HEK293T (cell line): ENCODE results near the gene UBE2S.
A peak's percentile ranks its signal among the peaks of the same experiment; 100 is the strongest.

Experiments used
- CTCF ChIA-PET: fragments of 350-600 bp; formaldehyde crosslinking; extraction: SDS; loops from one replicate; lab custom pipeline; 2021; ENCODE audit warnings: antibody characterized with exemption, inconsistent platforms; lab: Yijun Ruan, JAX
- POLR2A ChIA-PET: fragments of 350-600 bp; formaldehyde crosslinking; extraction: SDS; loops from one replicate; lab custom pipeline; 2020; ENCODE audit warnings: antibody characterized with exemption, inconsistent platforms; lab: Yijun Ruan, JAX
- DNase-seq: peaks from one replicate; pipeline ENCODE4 v3.0.0; 2012; ENCODE audit warnings: mixed read lengths; ENCODE audit errors: extremely low spot score
- ARNT ChIP-seq: fragments of 450-650 bp; IDR thresholded peaks from 2 replicates; pipeline ENCODE4 v1.6.1; 2017; ENCODE audit warnings: mild to moderate bottlenecking
- BHLHE40 ChIP-seq: fragments of 450-650 bp; IDR thresholded peaks from 2 replicates; pipeline ENCODE4 v1.6.1; 2016; ENCODE audit warnings: mild to moderate bottlenecking, moderate library complexity, borderline replicate concordance
- CTBP1 ChIP-seq: fragments of 450-650 bp; IDR thresholded peaks from 2 replicates; pipeline ENCODE4 v1.6.1; 2016; ENCODE audit warnings: borderline replicate concordance
- ELF4 ChIP-seq: fragments of 450-650 bp; IDR thresholded peaks from 2 replicates; pipeline ENCODE4 v1.6.1; 2017; ENCODE audit warnings: antibody characterized with exemption
- FOXA1 ChIP-seq: fragments of 450-650 bp; IDR thresholded peaks from 2 replicates; pipeline ENCODE4 v1.6.1; 2016; ENCODE audit warnings: mild to moderate bottlenecking
- FOXK2 ChIP-seq: fragments of 450-650 bp; IDR thresholded peaks from 2 replicates; pipeline ENCODE4 v1.6.1; 2016; ENCODE audit warnings: mild to moderate bottlenecking
- FOXM1 ChIP-seq: fragments of 450-650 bp; IDR thresholded peaks from 2 replicates; pipeline ENCODE4 v1.6.1; 2017; ENCODE audit warnings: mild to moderate bottlenecking, borderline replicate concordance
- HDGF ChIP-seq: fragments of 450-650 bp; IDR thresholded peaks from 2 replicates; pipeline ENCODE4 v1.6.1; 2017; ENCODE audit warnings: antibody characterized with exemption, borderline replicate concordance
- L3MBTL2 ChIP-seq: fragments of 450-650 bp; conservative IDR thresholded peaks from 2 replicates; pipeline ENCODE4 v1.6.1; 2016; ENCODE audit warnings: mild to moderate bottlenecking
- LEF1 ChIP-seq: fragments of 450-650 bp; IDR thresholded peaks from 2 replicates; pipeline ENCODE4 v1.6.1; 2017; ENCODE audit warnings: mild to moderate bottlenecking, borderline replicate concordance
- NFRKB ChIP-seq: fragments of 450-650 bp; IDR thresholded peaks from 2 replicates; pipeline ENCODE4 v1.6.1; 2016; ENCODE audit warnings: mild to moderate bottlenecking, moderate library complexity
- SP1 ChIP-seq: fragments of 450-650 bp; IDR thresholded peaks from 2 replicates; pipeline ENCODE4 v1.6.1; 2017
- SUZ12 ChIP-seq: fragments of 450-650 bp; IDR thresholded peaks from 2 replicates; pipeline ENCODE4 v1.6.1; 2016; ENCODE audit warnings: mild to moderate bottlenecking
- TARDBP ChIP-seq: fragments of 450-650 bp; IDR thresholded peaks from 2 replicates; pipeline ENCODE4 v1.6.1; 2016
- ZNF384 ChIP-seq: fragments of 450-650 bp; IDR thresholded peaks from 2 replicates; pipeline ENCODE4 v1.6.1; 2016
- TF ChIP-seq, protein P1 (sequence below): fragments of 450-650 bp; IDR thresholded peaks from 2 replicates; pipeline ENCODE4 v1.6.1; 2016

The UBE2S gene

DNA sequence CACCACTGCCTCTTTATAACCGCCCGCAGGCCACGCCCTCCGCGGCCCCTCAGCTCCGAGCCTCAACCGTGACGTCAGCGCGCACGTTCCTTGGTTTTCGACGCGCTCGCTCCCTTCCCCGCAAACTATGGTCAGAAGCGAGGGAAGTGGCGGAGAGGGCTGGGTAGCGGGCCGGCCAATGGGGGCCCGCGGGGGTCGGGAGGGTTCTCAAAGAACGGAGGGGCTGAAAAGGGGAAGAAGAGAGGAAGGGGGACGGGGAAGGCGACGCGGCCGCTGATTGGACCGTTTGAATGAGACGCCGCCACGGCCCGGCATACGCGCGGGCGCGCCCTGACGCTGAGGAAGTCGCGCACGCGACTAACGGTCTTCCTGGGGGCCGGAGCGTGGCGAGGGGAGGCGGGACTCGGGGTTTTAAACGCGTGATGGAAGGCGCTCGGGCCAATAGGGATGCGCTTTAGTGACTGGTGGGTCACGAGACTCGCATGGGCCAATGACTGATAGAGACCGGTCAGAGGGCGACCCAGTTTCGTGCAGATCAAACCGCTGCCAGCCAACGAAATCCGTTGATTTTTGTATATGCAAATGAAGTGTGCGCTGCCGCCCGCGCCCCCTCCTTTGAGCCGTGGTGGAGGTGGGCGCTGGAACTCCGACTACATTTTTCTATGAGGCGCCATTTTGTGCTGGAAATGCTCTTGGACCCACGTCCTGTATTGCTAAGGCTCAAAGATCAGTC lies 378 bp upstream of the UBE2S start:
- ChIA-PET POLR2A (interaction anchor here (0.5 to 3.8 kb wide), 29 partner anchors 12 to 261 kb away, joined by 3 to 72 read pairs (median 4); partner anchors contain the start of genes HSPBP1, ISOC2, KMT5C and PPP6R1), CTCF (interaction anchor here (1.0 kb wide), 1 partner anchor 60 kb away, joined by 3 read pairs; no protein-coding TSS in a partner anchor)
- DNase-seq = peak; percentile 97
- TF ChIP-seq L3MBTL2 = peak; percentile 99
- TF ChIP-seq, protein P1, sequence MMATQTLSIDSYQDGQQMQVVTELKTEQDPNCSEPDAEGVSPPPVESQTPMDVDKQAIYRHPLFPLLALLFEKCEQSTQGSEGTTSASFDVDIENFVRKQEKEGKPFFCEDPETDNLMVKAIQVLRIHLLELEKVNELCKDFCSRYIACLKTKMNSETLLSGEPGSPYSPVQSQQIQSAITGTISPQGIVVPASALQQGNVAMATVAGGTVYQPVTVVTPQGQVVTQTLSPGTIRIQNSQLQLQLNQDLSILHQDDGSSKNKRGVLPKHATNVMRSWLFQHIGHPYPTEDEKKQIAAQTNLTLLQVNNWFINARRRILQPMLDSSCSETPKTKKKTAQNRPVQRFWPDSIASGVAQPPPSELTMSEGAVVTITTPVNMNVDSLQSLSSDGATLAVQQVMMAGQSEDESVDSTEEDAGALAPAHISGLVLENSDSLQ = peak; percentile 98
- TF ChIP-seq SP1 = no peak
- TF ChIP-seq SUZ12 = no peak
- no peak for TF ChIP-seq ZNF384
- TF ChIP-seq HDGF = no peak
- TF ChIP-seq FOXM1 = peak; percentile 99
- no peak for TF ChIP-seq FOXA1
- TF ChIP-seq ARNT = no peak
- no peak for TF ChIP-seq FOXK2
- no peak for TF ChIP-seq ELF4
- no peak for TF ChIP-seq LEF1
- no peak for TF ChIP-seq TARDBP
- TF ChIP-seq BHLHE40 = no peak
- no peak for TF ChIP-seq NFRKB
- TF ChIP-seq CTBP1 = no peak

DNA sequence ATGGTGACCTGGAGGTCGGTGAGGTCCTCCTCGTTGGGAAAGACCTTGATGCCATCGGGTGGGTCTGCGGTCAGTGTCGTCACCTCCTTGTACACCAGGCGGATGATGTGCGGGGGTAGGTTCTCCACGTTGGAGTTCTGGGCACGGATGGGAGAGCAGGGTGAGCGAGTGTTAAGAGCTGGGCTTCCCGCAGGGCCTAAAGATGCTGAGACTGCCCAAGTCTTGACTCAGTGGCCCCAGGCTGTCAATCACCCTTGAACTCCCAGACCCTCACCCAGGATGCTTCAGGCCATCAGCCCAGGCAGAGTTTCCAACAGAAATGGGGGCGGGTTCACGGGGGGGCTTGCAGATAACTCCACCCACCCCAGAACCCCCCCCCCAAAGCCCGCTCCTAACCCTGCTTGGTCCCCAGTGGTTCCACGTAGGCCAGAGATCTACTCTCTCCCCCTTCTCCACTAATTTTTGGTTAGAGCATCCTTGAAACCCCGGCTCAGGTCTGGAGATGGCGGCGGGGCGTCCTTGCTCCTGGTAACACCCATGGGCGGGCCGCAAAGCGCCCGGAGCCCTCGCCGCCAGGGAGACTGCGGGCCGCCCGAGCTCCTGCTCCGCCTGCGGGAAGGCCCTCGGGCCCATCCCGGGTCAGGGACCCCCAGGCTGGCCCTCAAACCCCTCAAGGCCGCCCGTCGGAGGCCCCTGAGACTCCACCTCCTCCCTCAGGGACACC lies 600 bp downstream of the UBE2S start:
- TF ChIP-seq, protein P1 = peak; percentile 75
- TF ChIP-seq CTBP1 = no peak
- TF ChIP-seq SP1 = no peak
- ChIA-PET POLR2A (interaction anchor here (0.6 to 3.8 kb wide), 23 partner anchors 8 to 260 kb away, joined by 3 to 72 read pairs (median 4); partner anchors contain the start of genes HSPBP1, KMT5C, PPP6R1 and SYT5), CTCF (interaction anchor here (1.0 kb wide), 1 partner anchor 61 kb away, joined by 3 read pairs; no protein-coding TSS in a partner anchor)
- no peak for DNase-seq

DNA sequence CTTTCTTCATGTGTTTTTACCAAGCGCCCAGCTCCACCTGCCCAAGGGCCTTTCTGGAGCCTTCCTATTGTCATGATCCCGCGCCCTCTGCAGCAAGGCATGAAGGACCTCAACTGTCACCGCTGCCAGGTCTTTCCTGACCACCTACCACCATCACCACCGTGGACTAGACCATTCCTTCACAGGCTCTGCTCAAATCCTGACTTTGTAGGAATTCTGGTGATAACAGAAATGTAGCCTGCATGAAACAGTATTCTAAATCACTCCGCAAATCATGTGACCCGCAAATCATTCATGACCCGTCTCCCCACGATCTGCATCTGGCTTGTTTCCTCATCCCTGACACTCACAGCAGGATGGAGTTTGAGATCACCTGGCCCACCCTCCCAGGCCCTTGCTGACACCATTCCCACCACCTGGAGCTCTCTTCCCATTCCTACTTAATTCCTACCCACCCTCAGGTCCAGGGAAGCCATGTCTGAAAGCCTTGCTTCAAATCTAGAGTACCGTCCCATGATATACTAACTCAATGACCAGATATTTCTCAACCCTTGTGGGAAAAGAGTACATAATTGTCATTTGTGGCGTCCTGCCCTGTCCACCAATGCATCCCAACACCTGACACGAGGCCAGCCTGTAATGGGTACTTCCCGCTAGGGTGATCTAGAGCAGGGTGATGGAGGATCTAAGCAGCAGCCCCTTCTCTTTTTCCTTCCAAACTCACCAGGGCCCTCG lies 1.3 kb downstream of the UBE2S start:
- CTCF ChIA-PET = no interaction called here
- TF ChIP-seq SUZ12 = no peak
- no peak for TF ChIP-seq HDGF
- no peak for TF ChIP-seq FOXA1
- TF ChIP-seq FOXK2 = no peak
- TF ChIP-seq, protein P1 = no peak
- TF ChIP-seq SP1 = no peak
- no peak for TF ChIP-seq TARDBP
- TF ChIP-seq ARNT = no peak
- TF ChIP-seq BHLHE40 = no peak
- no peak for TF ChIP-seq L3MBTL2
- TF ChIP-seq ZNF384 = no peak
- no peak for TF ChIP-seq NFRKB
- no peak for TF ChIP-seq ELF4

DNA sequence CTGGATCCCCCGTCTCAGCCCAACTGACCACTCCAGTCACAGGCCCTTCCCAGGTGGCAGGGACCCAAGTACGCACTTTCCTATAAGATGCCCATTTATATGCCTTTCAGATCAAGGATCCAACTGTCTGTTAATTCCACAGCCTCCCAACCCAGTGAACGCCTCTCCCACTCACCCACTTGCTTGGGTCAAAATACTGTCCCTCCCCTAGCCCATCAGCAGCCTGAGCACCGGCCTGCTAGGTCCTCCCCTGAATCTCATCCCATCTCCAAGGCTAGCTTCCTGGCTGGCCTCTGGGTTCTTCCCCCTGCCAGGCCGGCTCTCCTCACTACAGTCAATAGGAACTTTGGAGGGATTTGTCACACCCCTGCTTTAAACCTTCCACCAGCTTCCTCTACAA lies 1.9 kb downstream of the UBE2S start:
- TF ChIP-seq SUZ12 (no peak), HDGF (no peak), L3MBTL2 (no peak), LEF1 (no peak), ARNT (no peak), ZNF384 (no peak), BHLHE40 (no peak), ELF4 (no peak), FOXM1 (no peak), FOXA1 (no peak), SP1 (no peak), FOXK2 (no peak), NFRKB (no peak), CTBP1 (no peak)
- TF ChIP-seq, protein P1 = no peak
- DNase-seq = no peak
- CTCF ChIA-PET = no interaction called here
- POLR2A ChIA-PET = interaction anchor here (1.0 to 3.8 kb wide), 3 partner anchors 13 to 104 kb away, joined by 3 to 72 read pairs (median 26); partner anchors contain the start of gene KMT5C

More for the DNA sequence above, 1.3 kb downstream of the UBE2S start:
- no peak for DNase-seq
- POLR2A ChIA-PET = interaction anchor here (1.0 to 3.8 kb wide), 7 partner anchors 14 to 147 kb away, joined by 3 to 72 read pairs (median 9); partner anchors contain the start of genes HSPBP1, KMT5C and PPP6R1
